Psoas muscle (tissue), 8 donors: ENCODE data around the gene EFHD2. TPM values are rescaled to one million over a fixed set of nuclear protein-coding genes. Genes with fewer than 3 reads are reported as not detected.

Experiments
- ATAC-seq, 4 donors: fragments of 200-7000 bp; cut with Tn5 transposase; one replicate each; pipeline ENCODE4 v1.9.1; 2020; ENCODE audit warnings: moderate library complexity in 3 of 4, mild to moderate bottlenecking in 2 of 4
- DNase-seq, 2 donors: peaks; one replicate each; pipeline ENCODE4 v3.0.0-alpha.2; 2020
- H3K27ac ChIP-seq: fragments of 200-600 bp; one replicate; pipeline ENCODE4 v1.8.0; 2022
- H3K27me3 ChIP-seq, 3 donors: fragments of 200-600 bp in 1 of 3; one replicate each; pipeline versions ENCODE4 v1.6.1 to v1.8.0; 2013 to 2022; ENCODE audit warnings: low read length in 2 of 3, mild to moderate bottlenecking in 2 of 3, moderate library complexity in 1 of 3; ENCODE audit not compliant: insufficient read depth in 3 of 3
- H3K36me3 ChIP-seq, 2 donors: fragments of 200-600 bp in 1 of 2; one replicate each; pipeline versions ENCODE4 v1.6.1 to v1.8.0; 2013 to 2022; ENCODE audit warnings: low read depth in 1 of 2, mild to moderate bottlenecking in 1 of 2, moderate library complexity in 1 of 2; ENCODE audit not compliant: insufficient read depth in 1 of 2
- H3K4me1 ChIP-seq: fragments of 200-600 bp; one replicate; pipeline ENCODE4 v1.8.0; 2022
- H3K4me3 ChIP-seq: fragments of 200-600 bp; one replicate; pipeline ENCODE4 v1.8.0; 2022; ENCODE audit warnings: mild to moderate bottlenecking
- H3K9me3 ChIP-seq: fragments of 200-600 bp; one replicate; pipeline ENCODE4 v1.8.0; 2022
- WGBS, 3 donors: extraction: QIAGEN DNeasy Blood & Tissue Kit; methylation state at CpG; one replicate each; pipeline versions ENCODE4 v1.1.6 to v1.1.7; 2013; 5-methylcytosine and 5-hydroxymethylcytosine counted together
- intact Hi-C, 2 donors: fragments of 100-400 bp; cut with DNase I; formaldehyde crosslinking; loops; one replicate each; pipeline versions ENCODE4 v1.11.0 to v1.14.2; 2022
- polyA plus RNA-seq, 3 donors: library from polyadenylated mRNA; stranded (reverse); fragments of 200-250 nt; gene quantifications; one replicate each; pipeline ENCODE4 v1.2.3, GENCODE V29; 2013
- total RNA-seq, 4 donors: library from RNA; stranded (reverse); fragmentation: NEBNext Ultra II Directional in 2 of 4; extraction: Animal tissue kit (Norgen Biotek cat#: 25700) in 2 of 4; gene quantifications; one replicate each; pipeline versions ENCODE4 v1.2.1 to v1.2.4, GENCODE V29; 2021 to 2023
- TF ChIP-seq, protein P1 (sequence below): fragments of 200-600 bp; IDR thresholded peaks from one replicate; pipeline ENCODE4 v1.8.0; 2022; ENCODE audit warnings: antibody characterized with exemption
- donor health status: healthy with polysubstance abuse.
- donor health status: DM: no; HTN: no; CAD: no; lungs with moderate emphysema.
- donor health status: Bipolar disorder and iron deficiency.
- donor health status: healthy.
- donor health status: DM: yes; HTN: yes; CAD: no.
- donor health status: DM: no; HTN: no; CAD: no.
- donor health status: DM: no; HTN: no; CAD: no.
- donor health status: DM: yes; HTN: yes; CAD: no.

Gene EFHD2
- total and polyA plus RNA-seq, 7 donors, result 2.3 to 6.9 (median 5.4) TPM

DNA sequence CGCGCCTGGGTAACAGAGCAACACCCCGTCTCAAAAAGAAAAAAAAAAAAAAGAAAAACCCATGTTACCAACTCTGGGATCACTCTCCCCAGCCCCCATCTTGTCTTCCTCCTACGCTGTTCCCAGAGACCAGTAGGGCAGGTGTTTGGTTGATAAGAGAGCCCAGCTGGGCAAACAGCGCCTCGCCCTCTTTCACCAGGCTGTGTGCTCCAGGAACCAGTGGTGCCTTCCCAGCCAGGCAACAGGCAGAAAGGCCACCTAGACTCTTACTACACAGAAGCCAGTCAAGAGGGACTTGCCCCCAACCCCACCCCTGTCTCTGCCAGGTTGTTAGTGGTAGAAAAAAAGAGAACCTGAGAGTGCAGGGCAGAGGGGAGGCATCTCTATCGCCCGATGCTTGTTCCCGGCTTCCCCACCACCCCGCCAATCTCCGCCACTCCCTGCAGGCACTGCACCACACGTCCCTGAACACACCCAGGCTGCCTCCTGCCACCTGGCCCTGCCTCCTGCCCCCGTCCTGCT is 14.5 kb downstream of the EFHD2 start:
- no peak overlapping the region for H3K27ac ChIP-seq
- H3K27me3 ChIP-seq, result peaks cover 0 to 1% (median 0%) of the 10 kb centered on the region in 3 donors
- intact Hi-C loops, result no loop called here
- TF ChIP-seq, protein P1, sequence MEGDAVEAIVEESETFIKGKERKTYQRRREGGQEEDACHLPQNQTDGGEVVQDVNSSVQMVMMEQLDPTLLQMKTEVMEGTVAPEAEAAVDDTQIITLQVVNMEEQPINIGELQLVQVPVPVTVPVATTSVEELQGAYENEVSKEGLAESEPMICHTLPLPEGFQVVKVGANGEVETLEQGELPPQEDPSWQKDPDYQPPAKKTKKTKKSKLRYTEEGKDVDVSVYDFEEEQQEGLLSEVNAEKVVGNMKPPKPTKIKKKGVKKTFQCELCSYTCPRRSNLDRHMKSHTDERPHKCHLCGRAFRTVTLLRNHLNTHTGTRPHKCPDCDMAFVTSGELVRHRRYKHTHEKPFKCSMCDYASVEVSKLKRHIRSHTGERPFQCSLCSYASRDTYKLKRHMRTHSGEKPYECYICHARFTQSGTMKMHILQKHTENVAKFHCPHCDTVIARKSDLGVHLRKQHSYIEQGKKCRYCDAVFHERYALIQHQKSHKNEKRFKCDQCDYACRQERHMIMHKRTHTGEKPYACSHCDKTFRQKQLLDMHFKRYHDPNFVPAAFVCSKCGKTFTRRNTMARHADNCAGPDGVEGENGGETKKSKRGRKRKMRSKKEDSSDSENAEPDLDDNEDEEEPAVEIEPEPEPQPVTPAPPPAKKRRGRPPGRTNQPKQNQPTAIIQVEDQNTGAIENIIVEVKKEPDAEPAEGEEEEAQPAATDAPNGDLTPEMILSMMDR, result no peak
- no peaks in the 10 kb centered on the region for H3K4me1 ChIP-seq
- ATAC-seq, result no peak
- no peaks in the 10 kb centered on the region for H3K36me3 ChIP-seq
- no peaks in the 10 kb centered on the region for H3K9me3 ChIP-seq
- peak in 1 of 2 donors; percentile 22 for DNase-seq
- 86 to 90% (median 87%) methylated on average over 12 to 13 of the region's 13 CpGs for WGBS, 3 donors
- no peak overlapping the region for H3K4me3 ChIP-seq

DNA sequence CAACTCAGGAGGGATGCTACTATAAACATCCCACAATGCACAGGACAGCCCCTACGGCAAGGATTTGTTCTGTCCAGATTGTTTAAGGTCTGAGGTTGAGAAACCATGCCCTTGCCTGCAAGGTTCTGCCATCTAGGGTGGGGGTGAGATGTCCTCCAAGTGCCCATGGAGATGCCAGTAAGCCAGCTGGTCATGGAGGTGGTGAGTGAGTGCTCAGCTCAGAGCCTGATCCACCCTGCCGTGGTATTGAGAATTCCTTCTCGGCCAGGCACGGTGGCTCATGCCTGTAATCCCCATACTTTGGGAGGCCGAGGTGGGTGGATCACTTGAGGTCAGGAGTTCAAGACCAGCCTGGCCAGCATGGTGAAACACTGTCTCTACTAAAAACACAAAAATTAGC is 15.3 kb downstream of the EFHD2 start:
- WGBS, 3 donors, result 56 to 74% (median 65%) methylated on average over 5 of the region's 5 CpGs
- peaks cover 0 to 1% (median 0%) of the 10 kb centered on the region in 3 donors for H3K27me3 ChIP-seq
- H3K4me3 ChIP-seq, result no peak overlapping the region
- no peaks in the 10 kb centered on the region for H3K9me3 ChIP-seq
- no peaks in the 10 kb centered on the region for H3K4me1 ChIP-seq
- DNase-seq (peak in 1 of 2 donors; percentile 19), ATAC-seq (no peak)
- intact Hi-C loops, result no loop called here
- TF ChIP-seq, protein P1, result no peak
- no peak overlapping the region for H3K27ac ChIP-seq
- no peaks in the 10 kb centered on the region for H3K36me3 ChIP-seq

DNA sequence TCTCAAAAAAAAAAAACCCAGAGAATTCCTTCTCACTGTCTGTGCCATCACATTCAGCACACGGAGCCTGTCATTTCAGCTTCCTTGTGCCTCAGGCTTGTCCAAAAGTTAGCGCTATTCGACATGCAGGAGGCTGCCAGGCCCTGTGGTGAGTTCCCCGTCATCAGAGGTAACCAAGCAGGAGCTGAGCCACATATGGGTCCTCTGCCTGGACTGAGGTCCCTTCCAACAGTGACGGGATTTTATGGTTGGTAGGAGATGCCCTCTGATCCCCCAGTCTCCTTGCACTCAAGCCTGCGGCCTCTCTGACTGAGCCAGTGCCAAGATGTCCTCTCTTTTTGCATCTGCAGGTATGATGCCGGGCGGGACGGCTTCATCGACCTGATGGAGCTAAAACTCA is 15.8 kb downstream of the EFHD2 start:
- Histone ChIP-seq H3K4me3 (no peak overlapping the region), H3K9me3 (no peaks in the 10 kb centered on the region), H3K4me1 (no peaks in the 10 kb centered on the region), H3K27ac (no peak overlapping the region), H3K36me3 (no peaks in the 10 kb centered on the region), H3K27me3 (peaks cover 0 to 1% (median 0%) of the 10 kb centered on the region in 3 donors)
- intact Hi-C loops, result no loop called here
- 92 to 95% (median 93%) methylated on average over 10 of the region's 10 CpGs for WGBS, 3 donors
- no peak for DNase-seq
- TF ChIP-seq, protein P1, result no peak
- ATAC-seq, result no peak

DNA sequence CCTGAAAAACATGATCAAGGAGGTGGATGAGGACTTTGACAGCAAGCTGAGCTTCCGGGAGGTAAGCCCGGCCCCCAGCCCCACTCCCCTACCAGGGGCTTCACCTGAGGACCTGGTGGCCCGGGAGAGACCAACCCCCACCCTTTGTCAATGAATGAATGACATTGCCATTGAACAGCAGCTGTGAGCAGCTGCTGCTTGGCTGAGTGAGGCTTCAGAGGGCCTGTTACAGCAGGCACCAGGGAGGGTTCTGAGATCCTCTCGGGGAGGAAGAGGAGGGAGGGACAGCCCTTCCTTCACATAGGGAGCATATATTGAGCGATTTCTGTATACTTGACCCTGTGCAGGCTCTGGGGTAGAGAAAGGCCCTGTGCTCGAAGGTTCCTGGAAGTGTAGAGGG is 16.3 kb downstream of the EFHD2 start:
- Histone ChIP-seq H3K36me3 (no peaks in the 10 kb centered on the region), H3K4me1 (no peaks in the 10 kb centered on the region), H3K9me3 (no peaks in the 10 kb centered on the region), H3K27me3 (peaks cover 0 to 1% (median 0%) of the 10 kb centered on the region in 3 donors), H3K4me3 (no peak overlapping the region), H3K27ac (no peak overlapping the region)
- DNase-seq (peak in 1 of 2 donors; percentile 24), ATAC-seq (no peak)
- intact Hi-C loops, result no loop called here
- 63 to 70% (median 67%) methylated on average over 6 of the region's 6 CpGs for WGBS, 3 donors
- TF ChIP-seq, protein P1, result no peak
